Mesothelial cell of epicardium (in vitro differentiated cells): ENCODE data around the gene TMEM201. TPM values are rescaled to one million over a fixed set of nuclear protein-coding genes. Genes with fewer than 3 reads are reported as not detected.

Source experiments
- DNase-seq, 2 experiments: peaks; one replicate each; pipeline ENCODE4 v3.0.0; 2021; ENCODE audit warnings: low spot score in 2 of 2; ENCODE audit not compliant: unreplicated experiment in 2 of 2
- H3K27ac Mint-ChIP-seq: 2 replicates; pipeline ENCODE4 v1.8.0; 2021; ENCODE audit warnings: mixed read lengths
- H3K27me3 Mint-ChIP-seq: 2 replicates; pipeline ENCODE4 v1.8.0; 2021; ENCODE audit warnings: low read depth, mixed read lengths
- H3K36me3 Mint-ChIP-seq: 2 replicates; pipeline ENCODE4 v1.8.0; 2021; ENCODE audit warnings: mixed read lengths
- H3K4me1 Mint-ChIP-seq: 2 replicates; pipeline ENCODE4 v1.8.0; 2021; ENCODE audit warnings: mixed read lengths
- H3K4me3 Mint-ChIP-seq: 2 replicates; pipeline ENCODE4 v1.8.0; 2021; ENCODE audit warnings: mild to moderate bottlenecking, moderate library complexity, mixed read lengths
- H3K9me3 Mint-ChIP-seq: 2 replicates; pipeline ENCODE4 v1.8.0; 2021; ENCODE audit warnings: mixed read lengths
- CTCF ChIP-seq: fragments of 200-600 bp; sonication (generic); IDR thresholded peaks from one replicate; pipeline ENCODE4 v1.5.0; 2021; ENCODE audit warnings: antibody characterized with exemption; ENCODE audit not compliant: unreplicated experiment
- total RNA-seq: library from RNA; stranded (reverse); gene quantifications from 3 replicates; pipeline ENCODE4 v1.2.1, GENCODE V29; 2021

The TMEM201 gene
- total RNA-seq, 1 donor from 2014 or later: 31.8 TPM

DNA sequence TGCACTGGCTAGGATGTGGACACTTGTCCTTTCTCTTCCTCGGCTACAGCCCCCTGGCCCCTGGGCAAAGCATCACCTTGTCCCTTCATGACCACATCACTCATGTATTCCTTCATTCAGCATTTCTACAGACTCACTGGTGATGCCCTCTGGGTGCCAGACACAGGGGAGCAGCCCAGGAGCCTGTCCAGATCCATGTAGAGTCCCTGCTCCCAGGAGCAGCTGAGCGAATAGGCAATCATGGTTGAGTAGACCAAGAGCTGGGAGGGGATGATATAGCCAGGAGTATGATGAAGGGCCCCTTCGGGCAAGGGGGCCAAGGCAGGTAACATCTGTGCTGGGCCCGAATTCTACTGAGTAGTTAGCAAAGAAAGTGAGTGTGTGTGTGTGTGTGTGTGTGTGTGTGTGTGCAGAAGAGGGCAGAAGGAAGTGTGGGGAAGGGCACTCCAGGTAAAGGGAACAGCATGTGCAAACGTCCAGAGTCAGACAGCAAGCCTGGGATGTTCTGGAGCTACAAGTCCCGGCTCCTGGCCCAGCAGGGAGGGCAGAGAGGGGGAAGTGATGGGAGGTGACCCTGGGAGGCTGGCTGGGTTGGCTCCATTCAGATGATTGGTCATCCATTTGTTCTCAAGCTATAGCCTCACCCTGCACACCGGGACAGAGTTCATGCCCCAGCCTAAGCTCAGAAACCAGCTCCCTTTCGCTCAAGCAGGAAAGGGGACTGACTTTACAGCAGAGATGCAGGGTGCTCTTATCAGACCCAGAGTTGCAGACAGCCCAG is 41.8 kb downstream of the TMEM201 start:
- Mint-ChIP-seq H3K27ac (no peak overlapping the region), H3K4me1 (no peaks in the 10 kb centered on the region), H3K4me3 (no peak overlapping the region)

GRCh38 chr1:9631613-9632012 is 42.9 kb downstream of the TMEM201 start:
- Mint-ChIP-seq H3K36me3 (no peaks in the 10 kb centered on the region), H3K27ac (no peak overlapping the region), H3K4me1 (no peaks in the 10 kb centered on the region), H3K4me3 (no peak overlapping the region), H3K9me3 (no peaks in the 10 kb centered on the region), H3K27me3 (peaks cover 17% of the 10 kb centered on the region)
- no peak for TF ChIP-seq CTCF
- DNase-seq: no peak

More for the DNA sequence above, 41.8 kb downstream of the TMEM201 start:
- TF ChIP-seq CTCF: no peak
- Mint-ChIP-seq H3K36me3 (no peaks in the 10 kb centered on the region), H3K27me3 (peaks cover 24% of the 10 kb centered on the region), H3K9me3 (no peaks in the 10 kb centered on the region)
- no peak for DNase-seq

- H3K27me3 Mint-ChIP-seq: peaks cover 8% of the 10 kb centered on the region
- H3K27ac Mint-ChIP-seq: no peak overlapping the region
- TF ChIP-seq CTCF: no peak
- no peaks in the 10 kb centered on the region for H3K36me3 Mint-ChIP-seq
- H3K9me3 Mint-ChIP-seq: no peaks in the 10 kb centered on the region
- H3K4me3 Mint-ChIP-seq: no peak overlapping the region
- no peak for DNase-seq
- H3K4me1 Mint-ChIP-seq: no peaks in the 10 kb centered on the region
Measured at GRCh38 chr1:9633493-9633892, 44.8 kb downstream of the TMEM201 start.

GRCh38 chr1:9634582-9634981 is 45.9 kb downstream of the TMEM201 start:
- peaks cover 5% of the 10 kb centered on the region for H3K27me3 Mint-ChIP-seq
- no peak overlapping the region for H3K27ac Mint-ChIP-seq
- no peak overlapping the region for H3K4me3 Mint-ChIP-seq
- DNase-seq: no peak
- no peak for TF ChIP-seq CTCF
- H3K36me3 Mint-ChIP-seq: no peaks in the 10 kb centered on the region
- no peaks in the 10 kb centered on the region for H3K9me3 Mint-ChIP-seq
- no peaks in the 10 kb centered on the region for H3K4me1 Mint-ChIP-seq

DNA sequence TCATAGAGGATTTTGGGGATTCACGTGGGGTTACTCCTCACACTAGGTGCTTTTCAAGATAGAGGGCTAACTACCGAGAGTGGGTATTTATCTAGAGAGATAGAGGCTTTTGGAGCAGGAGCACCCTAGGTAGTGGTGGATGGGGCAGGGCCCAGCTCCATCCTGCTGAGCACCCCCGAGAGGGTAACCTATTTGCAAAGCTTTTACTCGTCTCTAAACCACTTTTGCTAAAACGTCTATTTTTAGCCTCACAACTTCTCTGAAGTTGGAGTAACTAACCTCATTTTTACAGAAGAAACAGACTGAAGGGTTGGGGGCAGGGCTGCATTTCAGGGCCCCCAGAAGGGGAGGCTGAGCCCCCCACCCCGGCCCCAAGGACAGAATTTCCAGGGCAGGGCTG is 50.5 kb downstream of the TMEM201 start:
- DNase-seq: no peak
- no peaks in the 10 kb centered on the region for H3K4me1 Mint-ChIP-seq
- peaks cover 13% of the 10 kb centered on the region for H3K27me3 Mint-ChIP-seq
- H3K27ac Mint-ChIP-seq: no peak overlapping the region
- H3K4me3 Mint-ChIP-seq: no peak overlapping the region
- no peak for TF ChIP-seq CTCF
- no peaks in the 10 kb centered on the region for H3K9me3 Mint-ChIP-seq
- H3K36me3 Mint-ChIP-seq: no peaks in the 10 kb centered on the region
